Peyer's patch (tissue), 4 donors: ENCODE results near the gene FNDC11.

ENCODE experiments used
- CTCF ChIP-seq, 6 experiments: fragments of 450-650 bp in 4 of 6; fragments of 200-600 bp in 2 of 6; sonication (generic) in 1 of 6; IDR thresholded peaks; one replicate each; pipeline ENCODE4 v1.5.1; 2017 to 2019; ENCODE audit warnings: antibody characterized with exemption in 6 of 6, mild to moderate bottlenecking in 3 of 6, moderate library complexity in 1 of 6
- POLR2A ChIP-seq, 2 donors: fragments of 450-650 bp; IDR thresholded peaks; one replicate each; pipeline ENCODE4 v1.5.1; 2017; ENCODE audit warnings: antibody characterized with exemption in 2 of 2, mild to moderate bottlenecking in 2 of 2, moderate library complexity in 2 of 2

- TF ChIP-seq CTCF (IDR thresholded peaks at IDR 0.05) = no peak
- no peak for TF ChIP-seq POLR2A (IDR thresholded peaks at IDR 0.05)
These were observed 35.6 kb downstream of the FNDC11 start for GRCh38 chr20:63589261-63590217.
